HG03175 (cell line): ENCODE measurements around the gene OTOP1.
"Not testable (repeated sequence)": the region's sequence is repeated elsewhere in the genome, so short reads cannot be mapped to it uniquely, and the experiment has no call there.

Experiments used
- ATAC-seq: cut with Tn5 transposase; IDR thresholded peaks from one replicate; pipeline ENCODE4 v1.9.1; 2021; ENCODE audit warnings: mild to moderate bottlenecking, moderate library complexity; ENCODE audit not compliant: unreplicated experiment

The OTOP1 gene

DNA sequence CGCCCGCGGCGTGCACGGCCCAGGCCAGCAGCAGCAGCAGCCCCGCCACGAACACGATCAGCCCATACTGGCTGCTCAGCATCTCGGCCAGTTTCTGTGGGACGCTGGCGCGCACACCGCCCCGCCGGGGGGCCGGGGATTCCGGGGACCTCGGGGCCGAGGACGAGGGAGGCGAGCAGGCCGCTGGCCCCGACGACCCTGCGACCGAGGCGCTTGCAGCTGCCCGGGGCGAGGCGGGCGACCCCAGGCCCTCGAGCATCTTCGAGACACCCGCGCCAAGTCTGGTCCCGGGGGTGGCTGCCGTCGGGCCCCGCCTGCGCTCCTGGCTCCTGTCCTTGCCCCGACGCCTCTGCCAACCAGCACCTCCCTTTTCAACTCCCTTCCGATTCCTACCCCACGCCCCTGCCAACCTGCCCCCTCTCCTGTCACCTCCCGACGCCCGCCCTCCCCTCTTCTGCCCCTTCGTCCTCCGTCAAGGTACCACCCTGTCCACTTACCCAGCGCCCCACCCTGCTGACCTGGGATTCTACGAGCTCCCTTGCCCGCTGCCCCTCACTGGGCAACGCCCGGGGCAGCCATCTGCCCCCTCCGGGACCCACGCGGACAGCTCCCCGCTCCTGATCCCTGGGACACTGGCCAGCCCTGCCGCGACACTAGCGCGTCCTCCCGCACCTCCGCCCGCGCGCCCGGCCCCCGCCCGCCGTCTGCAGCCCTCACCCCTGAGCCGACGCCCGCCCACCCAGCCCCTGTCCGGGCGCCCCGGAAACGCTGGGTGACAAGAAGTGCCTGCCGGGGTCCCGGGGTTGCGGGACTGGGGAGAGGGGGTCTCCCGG is at the start of gene OTOP1:
TSS of gene OTOP1 (minus strand) at position 324 of the 833 bp plus-strand sequence. CDS start at position 259, 65 bp downstream.
- no peak for ATAC-seq

- no peak for ATAC-seq
These were observed 47.5 kb upstream of the OTOP1 start for GRCh38 chr4:4274226-4274625.

- ATAC-seq = no peak
These were observed 45.2 kb upstream of the OTOP1 start for GRCh38 chr4:4271912-4272311.

- ATAC-seq = no peak
These were observed 43.8 kb upstream of the OTOP1 start for GRCh38 chr4:4270529-4270928.

DNA sequence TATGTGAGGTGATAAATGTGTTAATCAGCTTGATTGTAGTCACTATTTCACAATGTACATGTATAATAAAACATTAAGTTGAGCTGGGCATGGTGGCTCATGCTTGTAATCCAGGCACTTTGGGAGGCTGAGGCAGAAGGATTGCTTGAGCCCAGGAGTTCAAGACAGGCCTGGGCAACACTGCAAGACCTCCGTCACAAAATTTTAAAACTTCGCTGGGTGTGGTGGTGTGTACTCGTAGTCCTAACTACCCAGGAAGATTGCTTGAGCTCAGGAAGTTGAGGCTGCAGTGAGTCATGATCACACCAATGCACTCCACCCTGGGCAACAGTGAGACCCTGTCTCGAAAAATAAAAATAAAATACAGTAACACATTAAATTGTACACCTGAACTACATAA is 43.1 kb upstream of the OTOP1 start:
- ATAC-seq = no peak

GRCh38 chr4:4269331-4269731 is 42.6 kb upstream of the OTOP1 start:
- no peak for ATAC-seq

- ATAC-seq = no peak
These were observed 42.0 kb upstream of the OTOP1 start for GRCh38 chr4:4268776-4269175.

GRCh38 chr4:4267981-4268380 is 41.3 kb upstream of the OTOP1 start:
- ATAC-seq = no peak

DNA sequence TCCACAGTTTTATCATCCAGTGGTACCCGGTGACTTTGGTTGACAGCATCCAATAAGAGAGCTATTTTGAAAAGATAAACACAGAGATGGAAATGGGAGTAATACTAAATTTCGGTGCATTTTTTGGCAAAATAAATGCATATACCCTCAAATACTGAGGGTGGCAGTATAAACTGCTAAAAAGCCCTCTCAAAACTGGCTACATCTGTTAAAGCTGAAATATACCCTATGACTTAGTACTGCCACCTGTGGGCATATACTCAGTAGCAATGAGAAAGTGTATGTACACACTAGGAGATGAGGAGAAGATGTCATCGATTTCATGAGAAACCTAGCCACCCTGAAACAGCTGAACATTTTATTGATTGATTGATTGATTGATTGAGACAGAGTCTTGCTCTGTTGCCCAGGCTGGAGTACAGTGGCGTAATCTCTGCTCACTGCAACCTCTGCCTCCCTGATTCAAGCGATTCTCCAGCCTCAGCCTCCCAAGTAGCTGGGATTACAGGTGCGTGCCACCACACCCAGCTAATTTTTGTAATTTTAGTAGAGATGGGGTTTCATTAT is 33.5 kb upstream of the OTOP1 start:
- ATAC-seq = peak; percentile 68

DNA sequence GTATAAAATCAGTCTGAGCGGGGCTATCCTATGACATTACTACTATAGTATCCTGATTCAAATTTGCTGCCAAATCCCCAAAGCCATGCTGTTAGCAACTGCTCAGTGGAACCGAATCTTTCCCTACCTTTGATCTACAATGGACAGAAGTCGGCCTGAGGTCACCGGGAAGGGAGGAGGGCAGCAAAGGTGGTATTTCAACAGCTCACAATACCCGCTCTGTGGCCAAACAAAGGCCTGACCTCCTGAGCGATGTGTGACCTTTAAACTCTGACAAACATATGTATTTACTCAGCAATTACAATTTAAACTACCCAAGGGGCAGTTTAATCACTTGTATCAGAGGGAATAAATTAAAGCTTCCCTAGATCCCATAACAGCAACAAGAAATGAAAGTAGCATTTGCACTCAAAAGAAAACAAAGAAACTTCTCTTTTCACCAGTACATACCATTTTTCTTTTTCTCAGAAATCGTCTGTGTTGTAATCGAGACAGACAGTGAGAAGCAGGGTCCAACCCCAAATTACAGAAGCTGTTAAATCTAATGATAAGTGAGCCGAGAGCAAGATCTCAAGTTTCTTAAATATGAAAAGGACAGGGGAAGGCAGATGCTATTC is 32.9 kb upstream of the OTOP1 start:
- no peak for ATAC-seq

DNA sequence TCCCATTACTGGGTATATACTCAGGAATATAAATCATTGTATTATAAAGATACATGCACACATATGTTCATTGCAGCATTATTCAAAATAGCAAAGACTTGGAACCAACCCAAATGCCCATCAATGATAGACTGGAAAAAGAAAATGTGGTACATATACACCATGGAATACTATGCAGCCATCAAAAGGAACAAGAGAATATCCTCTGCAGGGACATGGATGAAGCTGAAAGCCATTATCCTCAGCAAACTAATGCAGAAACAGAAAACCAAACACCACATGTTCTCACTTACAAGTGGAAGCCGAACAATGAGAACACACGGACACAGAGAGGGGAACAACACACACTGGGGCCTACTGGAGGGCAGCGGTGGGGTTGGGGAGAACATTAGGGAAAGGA is 31.0 kb upstream of the OTOP1 start:
- ATAC-seq = not testable (repeated sequence)

- no peak for ATAC-seq
These were observed 30.1 kb upstream of the OTOP1 start for GRCh38 chr4:4256799-4257198.

DNA sequence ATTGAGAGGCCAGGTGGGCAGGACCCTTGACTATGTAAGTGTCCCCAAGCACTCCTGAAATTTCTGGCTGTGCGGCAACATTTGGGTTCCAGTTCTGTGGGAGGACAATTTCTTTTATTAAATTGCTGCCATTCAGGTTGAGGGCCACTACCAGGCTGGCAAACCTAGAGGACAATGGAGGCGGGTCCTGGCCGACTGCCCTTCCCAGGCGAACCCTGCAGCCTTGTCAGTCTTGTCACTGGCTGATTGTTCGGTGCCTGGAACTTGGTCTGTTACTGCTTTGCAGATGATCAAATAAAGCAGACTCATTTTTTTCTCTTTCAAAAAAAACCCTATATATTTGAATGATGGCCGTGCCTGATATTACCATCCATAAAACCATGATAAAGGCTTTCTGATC is 27.9 kb upstream of the OTOP1 start:
- no peak for ATAC-seq

DNA sequence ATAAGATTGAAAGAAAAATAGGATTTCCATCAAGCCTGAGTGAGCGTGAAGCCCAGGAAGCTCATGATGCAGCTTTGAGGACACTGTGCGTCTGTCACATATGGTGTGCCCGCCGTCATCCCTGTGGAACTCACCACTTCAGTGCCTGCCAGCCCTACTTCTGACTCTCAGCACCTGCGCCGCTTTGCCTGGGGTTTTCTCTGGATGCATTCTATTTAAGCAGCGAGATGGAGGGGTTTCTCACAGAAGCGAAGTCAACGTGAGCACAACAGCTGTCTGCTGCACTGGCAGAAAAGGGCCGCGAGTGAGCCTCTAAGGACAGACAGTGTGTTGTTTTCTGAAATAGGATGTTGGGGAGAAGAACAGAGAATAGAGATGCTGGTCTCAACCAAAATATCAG is 27.5 kb upstream of the OTOP1 start:
- no peak for ATAC-seq

DNA sequence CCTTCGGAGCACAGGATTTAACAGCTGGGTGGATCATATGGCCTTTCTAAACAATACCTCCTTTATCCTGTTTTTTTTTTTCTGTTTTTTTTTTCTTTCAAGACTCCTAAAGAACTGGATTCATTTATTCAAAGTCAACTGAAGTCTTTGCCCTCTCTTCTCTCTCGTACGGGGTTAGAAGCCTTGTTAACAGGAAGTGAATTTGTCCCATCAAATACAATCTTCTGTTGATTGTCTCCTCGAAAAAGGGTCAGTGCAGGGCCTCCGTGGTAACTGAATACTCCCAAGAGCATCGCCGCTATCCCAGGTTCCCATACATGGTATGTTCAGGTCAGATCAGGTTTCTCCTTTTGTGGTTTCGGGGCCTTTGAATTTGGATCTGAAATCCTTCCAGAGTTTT is 23.1 kb upstream of the OTOP1 start:
- ATAC-seq = no peak

DNA sequence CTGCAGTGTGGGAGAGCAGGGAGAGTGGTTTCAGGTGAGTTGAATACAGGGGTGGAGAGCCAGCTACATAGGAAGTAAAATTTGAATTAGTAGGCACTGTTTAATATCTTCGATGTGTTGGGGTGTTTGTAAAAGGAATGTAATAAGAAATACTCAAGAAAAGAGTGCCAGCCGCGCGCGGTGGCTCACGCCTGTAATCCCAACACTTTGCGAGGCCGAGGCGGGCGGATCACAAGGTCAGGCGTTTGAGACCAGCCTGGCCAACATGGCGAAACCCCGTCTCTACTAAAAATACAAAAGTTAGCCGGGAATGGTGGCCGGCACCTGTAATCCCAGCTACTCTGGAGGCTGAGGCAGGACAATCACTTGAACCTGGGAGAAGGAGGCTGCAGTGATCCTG is 22.6 kb upstream of the OTOP1 start:
- ATAC-seq = not testable (repeated sequence)

DNA sequence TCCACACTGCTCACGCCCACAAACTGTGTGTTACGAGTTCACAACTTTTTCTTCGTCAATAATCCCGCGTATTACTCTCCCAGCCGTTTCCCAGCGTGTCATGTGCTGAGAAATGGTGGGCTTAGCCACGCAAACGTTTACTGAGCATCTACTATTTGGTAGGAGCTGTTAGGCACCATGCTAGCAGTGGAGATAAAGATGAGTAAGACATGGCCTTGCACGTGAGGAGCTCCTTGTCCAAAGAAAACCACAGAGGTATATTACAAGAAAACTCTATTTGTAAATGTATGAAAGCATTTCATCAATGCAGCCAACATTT is 22.1 kb upstream of the OTOP1 start:
- no peak for ATAC-seq

DNA sequence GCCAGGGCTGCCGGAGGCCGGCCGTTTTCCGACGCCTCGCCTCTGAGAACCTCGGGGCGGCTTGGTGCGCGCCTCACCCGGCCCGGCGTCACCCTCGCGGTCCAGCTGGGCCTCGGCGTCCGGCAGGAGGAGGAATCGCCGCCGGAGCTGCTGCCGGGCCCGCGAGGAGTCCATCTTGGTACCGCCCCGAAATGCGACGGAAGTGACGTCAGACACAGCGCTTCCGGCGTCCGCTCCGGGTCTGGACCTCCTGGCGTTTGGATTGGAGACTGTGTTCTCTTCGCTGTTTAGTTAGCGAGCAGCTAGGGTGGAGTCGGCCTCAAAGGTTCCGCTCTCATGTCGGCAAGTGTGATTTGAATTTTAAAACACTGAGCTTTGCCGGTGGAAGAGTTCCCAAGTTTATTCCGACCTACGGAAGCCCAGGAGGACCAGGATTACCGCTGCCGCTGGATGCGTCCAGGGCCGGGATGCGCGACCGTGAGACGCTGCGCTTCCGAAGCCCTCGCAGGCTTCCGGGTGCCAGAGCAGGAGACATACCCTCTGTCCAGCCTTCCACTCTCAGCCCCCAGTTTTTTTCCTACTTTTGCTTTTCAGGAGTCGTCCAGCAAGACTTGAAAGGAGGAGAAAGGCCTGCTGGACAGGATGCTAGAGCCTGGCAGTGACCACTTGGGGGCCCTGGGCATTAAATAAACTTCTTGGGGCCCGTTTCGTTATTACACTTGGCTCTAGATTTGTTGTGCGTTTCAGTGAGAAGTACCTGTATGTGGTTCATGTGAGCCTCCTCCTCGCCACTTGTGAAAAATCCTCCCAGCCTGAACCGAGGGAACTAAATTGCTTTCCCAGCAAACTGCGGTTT is 21.5 kb upstream of the OTOP1 start, which contains the start of gene TMEM128:
TSS of gene TMEM128 (minus strand) at position 195 of the 856 bp plus-strand sequence. CDS start at position 174, 21 bp downstream.
- peak; percentile 98 for ATAC-seq

GRCh38 chr4:4247696-4248028 is 20.9 kb upstream of the OTOP1 start:
- ATAC-seq = peak; percentile 6

DNA sequence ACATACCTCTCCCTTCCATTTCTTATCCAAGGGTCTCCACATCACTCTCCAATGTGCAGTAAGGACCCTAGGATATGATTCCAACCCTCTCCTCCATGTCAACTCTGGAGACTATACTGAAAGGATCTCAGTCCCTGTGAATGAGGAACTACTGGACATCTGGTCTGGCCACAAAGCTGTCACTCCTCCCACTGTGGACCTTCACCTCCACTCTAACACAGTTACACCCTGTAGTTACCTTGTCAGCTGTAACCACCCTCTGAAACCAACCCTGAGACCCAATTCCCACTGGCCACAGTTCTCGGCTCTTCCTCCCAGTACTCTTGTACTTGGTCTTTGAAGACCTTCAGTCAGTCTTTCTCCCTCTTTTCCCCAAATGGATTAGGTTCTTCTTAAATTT is 18.4 kb upstream of the OTOP1 start:
- no peak for ATAC-seq

DNA sequence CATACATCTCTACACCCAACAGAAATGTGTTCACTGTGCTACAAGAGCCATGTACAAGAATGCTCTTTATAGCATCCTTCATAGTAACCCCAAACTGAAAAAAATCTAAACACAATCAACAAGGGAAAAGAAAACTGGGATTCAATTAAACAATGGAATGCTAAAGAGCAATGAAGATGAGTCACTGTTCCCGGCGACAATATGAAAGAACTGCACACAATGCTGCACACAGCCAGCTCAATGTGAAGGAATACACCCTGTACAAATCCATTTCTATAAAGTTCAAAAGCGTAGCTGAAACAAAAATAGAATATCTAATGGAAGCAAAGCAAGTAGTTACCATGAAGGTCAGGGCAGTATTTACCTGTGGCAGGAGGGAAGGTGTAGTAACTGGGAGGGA is 12.8 kb upstream of the OTOP1 start:
- not testable (repeated sequence) for ATAC-seq
